Measurements from ENCODE around the gene ABHD2.
"Not testable (repeated sequence)": the region's sequence is repeated elsewhere in the genome, so short reads cannot be mapped to it uniquely, and the experiment has no call there.

The ABHD2 gene

GRCh38 chr15:89075846-89076245 is 12.4 kb upstream of the ABHD2 start:
- no peak for DNase-seq

GRCh38 chr15:89077750-89078149 is 10.5 kb upstream of the ABHD2 start:
- no peak for DNase-seq

- DNase-seq: no peak
Measured at GRCh38 chr15:89078851-89079810, 9.1 kb upstream of the ABHD2 start.

GRCh38 chr15:89081878-89082277 is 6.4 kb upstream of the ABHD2 start:
- no peak for DNase-seq

GRCh38 chr15:89083246-89083645 is 5.0 kb upstream of the ABHD2 start:
- no peak for DNase-seq

GRCh38 chr15:89085289-89085926 is 2.8 kb upstream of the ABHD2 start:
- DNase-seq: no peak

- not testable (repeated sequence) for DNase-seq
Measured at GRCh38 chr15:89085933-89086332, 2.3 kb upstream of the ABHD2 start.

- not testable (repeated sequence) for DNase-seq
Measured at GRCh38 chr15:89086390-89086789, 1.9 kb upstream of the ABHD2 start.

- no peak for DNase-seq
Measured at GRCh38 chr15:89087161-89087829, 961 bp upstream of the ABHD2 start.

GRCh38 chr15:89088605-89089315 is 504 bp downstream of the ABHD2 start:
- DNase-seq: no peak

GRCh38 chr15:89089316-89090230 is 1.3 kb downstream of the ABHD2 start:
- no peak for DNase-seq

- peak; percentile 35 for DNase-seq
Measured at GRCh38 chr15:89090791-89091626, 2.8 kb downstream of the ABHD2 start.

- no peak for DNase-seq
Measured at GRCh38 chr15:89091627-89092220, 3.5 kb downstream of the ABHD2 start.

GRCh38 chr15:89093509-89093908 is 5.3 kb downstream of the ABHD2 start:
- no peak for DNase-seq

GRCh38 chr15:89095073-89095472 is 6.8 kb downstream of the ABHD2 start:
- DNase-seq: no peak

- DNase-seq: no peak
Measured at GRCh38 chr15:89095556-89095955, 7.3 kb downstream of the ABHD2 start.

- no peak for DNase-seq
Measured at GRCh38 chr15:89096664-89097063, 8.4 kb downstream of the ABHD2 start.

GRCh38 chr15:89097313-89097712 is 9.1 kb downstream of the ABHD2 start:
- no peak for DNase-seq

GRCh38 chr15:89098281-89098680 is 10.0 kb downstream of the ABHD2 start:
- DNase-seq: no peak

- no peak for DNase-seq
Measured at GRCh38 chr15:89099968-89100367, 11.7 kb downstream of the ABHD2 start.
